CD14-positive monocyte (primary cell): ENCODE measurements around the gene NR2F2. TPM values are rescaled to one million over a fixed set of nuclear protein-coding genes. Genes with fewer than 3 reads are reported as not detected.

Experiments used
- DNase-seq, 3 donors: peaks; one replicate each; pipeline ENCODE4 v3.0.0-alpha.2; 2011 to 2022
- H2AFZ ChIP-seq: 2 replicates; pipeline ENCODE4 v1.6.0; 2012; ENCODE audit warnings: mild to moderate bottlenecking, low read depth, low read length, inconsistent platforms; ENCODE audit not compliant: insufficient read depth, poor library complexity, severe bottlenecking
- H3K27ac ChIP-seq, 2 donors: 1 replicate in 1 of 2; 2 replicates in 1 of 2; pipeline ENCODE4 v1.5.1; 2012 to 2013; ENCODE audit warnings: low read length in 2 of 2, control low read depth in 1 of 2, inconsistent platforms in 1 of 2, low read depth in 1 of 2, mild to moderate bottlenecking in 1 of 2
- H3K27me3 ChIP-seq, 2 donors: one replicate each; pipeline versions ENCODE4 v1.6.0 to v1.6.1; 2011 to 2013; ENCODE audit warnings: low read length in 2 of 2; ENCODE audit not compliant: control insufficient read depth in 2 of 2, insufficient read depth in 2 of 2
- H3K36me3 ChIP-seq, 2 donors: replicated peaks in 1 of 2; 1 replicate in 1 of 2; 2 replicates in 1 of 2; pipeline versions ENCODE4 v1.5.1 to v1.6.1; 2012 to 2013; ENCODE audit warnings: low read length in 2 of 2, control low read depth in 1 of 2, inconsistent platforms in 1 of 2, mild to moderate bottlenecking in 1 of 2; ENCODE audit not compliant: insufficient read depth in 2 of 2, control insufficient read depth in 1 of 2
- H3K4me1 ChIP-seq, 2 donors: 1 replicate in 1 of 2; 2 replicates in 1 of 2; pipeline versions ENCODE4 v1.5.1 to v1.6.1; 2012 to 2013; ENCODE audit warnings: low read length in 2 of 2, control low read depth in 1 of 2, inconsistent platforms in 1 of 2, mild to moderate bottlenecking in 1 of 2, moderate library complexity in 1 of 2; ENCODE audit not compliant: insufficient read depth in 2 of 2, control insufficient read depth in 1 of 2
- H3K4me2 ChIP-seq: replicated peaks from 2 replicates; pipeline ENCODE3; 2012; ENCODE audit warnings: low read length, moderate library complexity, mild to moderate bottlenecking; ENCODE audit not compliant: poor library complexity, severe bottlenecking; ENCODE audit errors: extremely low read depth
- H3K4me3 ChIP-seq, 3 experiments: fragments of 200-600 bp in 1 of 3; sonication (generic) in 1 of 3; replicated peaks in 1 of 3; 1 replicate in 2 of 3; 2 replicates in 1 of 3; pipeline ENCODE4 v1.5.1; 2011 to 2013; ENCODE audit warnings: low read length in 3 of 3, mild to moderate bottlenecking in 3 of 3, control low read depth in 2 of 3, low read depth in 2 of 3, inconsistent platforms in 1 of 3, moderate library complexity in 1 of 3
- H3K79me2 ChIP-seq: 2 replicates; pipeline ENCODE4 v1.6.0; 2012; ENCODE audit warnings: mild to moderate bottlenecking, control low read depth, inconsistent platforms, low read length, moderate library complexity; ENCODE audit not compliant: insufficient read depth
- H3K9ac ChIP-seq: 2 replicates; pipeline ENCODE4 v1.6.0; 2017; ENCODE audit warnings: low read length, mild to moderate bottlenecking; ENCODE audit not compliant: insufficient read depth, poor library complexity, severe bottlenecking
- H3K9me3 ChIP-seq, 2 donors: replicated peaks in 1 of 2; 1 replicate in 1 of 2; 2 replicates in 1 of 2; pipeline versions ENCODE4 v1.5.1 to v1.6.1; 2012 to 2013; ENCODE audit warnings: low read length in 2 of 2, control low read depth in 1 of 2; ENCODE audit not compliant: control insufficient read depth in 1 of 2, insufficient read depth in 1 of 2
- H4K20me1 ChIP-seq: 2 replicates; pipeline ENCODE4 v1.6.0; 2012; ENCODE audit warnings: mild to moderate bottlenecking, low read length, control low read depth, moderate library complexity; ENCODE audit not compliant: insufficient read depth
- H3K27ac Mint-ChIP-seq, 7 donors: one replicate each; pipeline ENCODE4 v1.8.0; 2020; ENCODE audit warnings: mild to moderate bottlenecking in 7 of 7, mixed read lengths in 7 of 7, moderate library complexity in 6 of 7, inconsistent platforms in 2 of 7
- H3K27me3 Mint-ChIP-seq, 3 donors: one replicate each; pipeline ENCODE4 v1.8.0; 2021 to 2022; ENCODE audit warnings: low read depth in 3 of 3, mild to moderate bottlenecking in 3 of 3, mixed read lengths in 3 of 3, moderate library complexity in 3 of 3, inconsistent platforms in 1 of 3
- H3K36me3 Mint-ChIP-seq, 2 donors: one replicate each; pipeline ENCODE4 v1.8.0; 2020; ENCODE audit warnings: mixed read lengths in 2 of 2, inconsistent platforms in 1 of 2, mild to moderate bottlenecking in 1 of 2
- H3K4me1 Mint-ChIP-seq: one replicate; pipeline ENCODE4 v1.8.0; 2020; ENCODE audit warnings: mild to moderate bottlenecking, mixed read lengths
- H3K4me3 Mint-ChIP-seq, 2 donors: one replicate each; pipeline ENCODE4 v1.8.0; 2020; ENCODE audit warnings: mild to moderate bottlenecking in 2 of 2, mixed read lengths in 2 of 2, moderate library complexity in 1 of 2
- H3K9me3 Mint-ChIP-seq, 7 donors: one replicate each; pipeline ENCODE4 v1.8.0; 2020 to 2022; ENCODE audit warnings: mixed read lengths in 7 of 7, mild to moderate bottlenecking in 6 of 7, moderate library complexity in 6 of 7, inconsistent platforms in 2 of 7
- WGBS: methylation state at CpG from one replicate; pipeline ENCODE4 v1.1.5; 2013; ENCODE audit warnings: missing lambda C conversion rate; ENCODE audit not compliant: insufficient coverage; 5-methylcytosine and 5-hydroxymethylcytosine counted together
- intact Hi-C, 2 donors: fragments of 100-400 bp; cut with micrococcal nuclease; formaldehyde crosslinking; loops; one replicate each; pipeline versions ENCODE4 v1.15.0 to v1.15.1; 2023
- polyA plus RNA-seq, 3 donors: library from polyadenylated mRNA; depleted of rRNA in 1 of 3; unstranded in 2 of 3; stranded (reverse) in 1 of 3; fragments of 300-500 nt in 2 of 3; fragments of >200 nt in 1 of 3; fragmentation: Illumina TruSeq in 2 of 3; gene quantifications; 1 replicate in 2 of 3; 2 replicates in 1 of 3; pipeline ENCODE4 v1.2.3, GENCODE V29; 2012 to 2021
- TF ChIP-seq, protein P1 (sequence below): fragments of 200-600 bp; IDR thresholded peaks from one replicate; pipeline ENCODE4 v1.8.0; 2022; ENCODE audit warnings: antibody characterized with exemption, mild to moderate bottlenecking

Gene NR2F2
- polyA plus RNA-seq, 3 donors = not detected

- Histone ChIP-seq H3K9me3 (peaks cover 0 to 63% of the 10 kb centered on the region in 2 donors), H2AFZ (no peak overlapping the region), H3K4me3 (no peak overlapping the region), H3K36me3 (no peaks in the 10 kb centered on the region), H3K27ac (no peak overlapping the region), H3K9ac (no peak overlapping the region), H3K27me3 (peaks cover 97 to 100% of the 10 kb centered on the region in 2 donors), H4K20me1 (no peaks in the 10 kb centered on the region), H3K4me2 (no peak overlapping the region), H3K79me2 (no peaks in the 10 kb centered on the region), H3K4me1 (peaks cover 0 to 5% of the 10 kb centered on the region in 2 donors)
- WGBS = 13% methylated on average over 4 of the region's 19 CpGs
- TF ChIP-seq, protein P1, sequence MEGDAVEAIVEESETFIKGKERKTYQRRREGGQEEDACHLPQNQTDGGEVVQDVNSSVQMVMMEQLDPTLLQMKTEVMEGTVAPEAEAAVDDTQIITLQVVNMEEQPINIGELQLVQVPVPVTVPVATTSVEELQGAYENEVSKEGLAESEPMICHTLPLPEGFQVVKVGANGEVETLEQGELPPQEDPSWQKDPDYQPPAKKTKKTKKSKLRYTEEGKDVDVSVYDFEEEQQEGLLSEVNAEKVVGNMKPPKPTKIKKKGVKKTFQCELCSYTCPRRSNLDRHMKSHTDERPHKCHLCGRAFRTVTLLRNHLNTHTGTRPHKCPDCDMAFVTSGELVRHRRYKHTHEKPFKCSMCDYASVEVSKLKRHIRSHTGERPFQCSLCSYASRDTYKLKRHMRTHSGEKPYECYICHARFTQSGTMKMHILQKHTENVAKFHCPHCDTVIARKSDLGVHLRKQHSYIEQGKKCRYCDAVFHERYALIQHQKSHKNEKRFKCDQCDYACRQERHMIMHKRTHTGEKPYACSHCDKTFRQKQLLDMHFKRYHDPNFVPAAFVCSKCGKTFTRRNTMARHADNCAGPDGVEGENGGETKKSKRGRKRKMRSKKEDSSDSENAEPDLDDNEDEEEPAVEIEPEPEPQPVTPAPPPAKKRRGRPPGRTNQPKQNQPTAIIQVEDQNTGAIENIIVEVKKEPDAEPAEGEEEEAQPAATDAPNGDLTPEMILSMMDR = no peak
- H3K9me3 Mint-ChIP-seq = peaks cover 0 to 34% (median 13%) of the 10 kb centered on the region in 7 donors
- peaks cover 0 to 78% (median 32%) of the 10 kb centered on the region in 3 donors for H3K27me3 Mint-ChIP-seq
- no peak for DNase-seq
- intact Hi-C loops = loop anchor here (10.0 kb wide), 1 partner anchor 884 kb away; no protein-coding TSS in a partner anchor
- H3K36me3 Mint-ChIP-seq = peaks cover 0 to 4% of the 10 kb centered on the region in 2 donors
- H3K27ac Mint-ChIP-seq = peak overlapping the region in 1 of 7 donors; percentile 71
- H3K4me1 Mint-ChIP-seq = peaks cover 17% of the 10 kb centered on the region
- peak overlapping the region in 1 of 2 donors; percentile 63 for H3K4me3 Mint-ChIP-seq
Measured at GRCh38 chr15:96350934-96351724, 20.6 kb downstream of the NR2F2 start.

- peaks cover 0 to 69% (median 23%) of the 10 kb centered on the region in 3 donors for H3K27me3 Mint-ChIP-seq
- peaks cover 0 to 69% of the 10 kb centered on the region in 2 donors for H3K9me3 ChIP-seq
- H3K4me2 ChIP-seq = no peak overlapping the region
- TF ChIP-seq, protein P1 = no peak
- no peak overlapping the region for H3K9ac ChIP-seq
- no peak for DNase-seq
- H3K27ac ChIP-seq = no peak overlapping the region
- no peaks in the 10 kb centered on the region for H4K20me1 ChIP-seq
- 3% methylated on average over 52 of the region's 56 CpGs for WGBS
- peaks cover 95 to 100% of the 10 kb centered on the region in 2 donors for H3K27me3 ChIP-seq
- peaks cover 0 to 38% (median 15%) of the 10 kb centered on the region in 7 donors for H3K9me3 Mint-ChIP-seq
- H3K4me1 Mint-ChIP-seq = peaks cover 21% of the 10 kb centered on the region
- no peak overlapping the region for H2AFZ ChIP-seq
- H3K4me3 ChIP-seq = no peak overlapping the region
- peak overlapping the region in 1 of 2 donors; percentile 82 for H3K4me3 Mint-ChIP-seq
- H3K79me2 ChIP-seq = no peaks in the 10 kb centered on the region
- peaks cover 7 to 9% of the 10 kb centered on the region in 2 donors for H3K4me1 ChIP-seq
- H3K36me3 ChIP-seq = no peaks in the 10 kb centered on the region
- H3K27ac Mint-ChIP-seq = peak overlapping the region in 1 of 7 donors; percentile 71
- peaks cover 0 to 6% of the 10 kb centered on the region in 2 donors for H3K36me3 Mint-ChIP-seq
- intact Hi-C loops = loop anchor here (10.0 kb wide), 1 partner anchor 883 kb away; no protein-coding TSS in a partner anchor
Measured at GRCh38 chr15:96351761-96352603, 21.5 kb downstream of the NR2F2 start.
